Activated CD4-positive, alpha-beta T cell treated with anti-CD3 and anti-CD28 coated beads, Interleukin-10, Interleukin-2, amounts not matched to agents 100 ng/mL and 50 ng/mL, durations not matched to agents 16 hours and 8 hours (primary cell): Measurements from ENCODE around the gene DENND4A.
A peak's percentile ranks its signal among the peaks of the same experiment; 100 is the strongest.
"Not testable (repeated sequence)": the region's sequence is repeated elsewhere in the genome, so short reads cannot be mapped to it uniquely, and the experiment has no call there.

Experiments
- DNase-seq: peaks from one replicate; pipeline ENCODE4 v3.0.0-alpha.2; 2020

The DENND4A gene

DNA sequence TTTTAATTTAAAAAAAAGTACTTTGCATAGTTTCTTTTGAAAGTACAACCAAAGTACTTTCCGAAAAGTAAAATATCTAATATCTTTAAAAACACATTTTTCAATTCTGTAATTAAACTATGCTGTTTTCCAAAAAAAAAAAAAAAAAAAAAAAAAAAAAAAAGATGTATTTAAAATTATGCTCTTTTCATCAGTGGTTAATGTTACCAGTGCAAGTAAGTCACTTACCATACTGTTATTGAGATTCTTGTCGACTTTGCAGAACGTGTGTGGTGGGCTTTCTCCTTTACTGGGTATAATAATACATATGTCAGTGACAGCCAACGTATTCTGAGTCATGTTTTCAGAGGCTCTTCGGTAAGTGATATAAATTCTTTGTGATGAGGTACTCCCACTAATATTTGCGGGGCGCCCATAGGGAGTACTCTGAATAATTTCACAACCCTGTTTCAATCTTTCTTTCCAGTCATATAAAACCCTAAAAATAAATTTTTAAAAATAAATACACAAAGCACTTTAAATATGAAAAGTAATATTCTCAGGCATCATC is 39.9 kb downstream of the DENND4A start:
- DNase-seq, result no peak

DNA sequence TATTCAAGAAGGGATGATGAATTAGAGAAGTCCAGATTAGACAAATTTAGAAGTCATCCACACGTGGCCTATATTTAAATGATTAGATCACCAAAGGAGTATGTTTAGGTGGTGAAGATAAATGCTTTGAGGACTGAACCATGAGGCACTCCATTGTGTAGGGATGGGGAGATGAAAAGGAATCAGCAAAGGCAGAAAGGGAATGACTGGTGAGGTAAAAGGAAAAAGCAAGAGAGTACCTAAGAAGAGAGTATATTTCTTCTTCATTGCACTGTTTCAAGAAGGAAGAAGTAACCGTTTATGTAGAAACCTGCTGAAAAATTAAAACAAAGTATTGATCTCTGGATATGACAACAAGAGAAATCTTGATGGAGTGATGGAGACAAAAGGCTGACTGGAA is 40.7 kb downstream of the DENND4A start:
- DNase-seq, result no peak

DNA sequence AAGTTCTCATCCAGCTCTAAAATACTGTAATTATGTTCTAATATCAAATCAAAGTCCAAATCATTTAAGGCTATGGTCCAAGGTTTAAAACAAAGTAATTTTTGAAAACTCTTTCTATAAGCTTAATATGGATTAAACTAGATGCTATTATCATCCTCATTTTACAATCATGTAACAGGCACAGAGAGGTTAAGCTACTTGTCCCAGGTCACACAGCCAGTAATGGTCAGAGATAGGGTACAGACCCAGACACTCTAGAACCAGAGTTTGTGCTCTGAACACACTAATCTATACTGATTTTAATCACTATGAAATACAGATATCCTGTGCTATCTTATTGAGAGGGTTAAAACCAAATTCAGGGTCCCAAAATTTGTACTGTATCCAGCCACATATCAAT is 44.8 kb downstream of the DENND4A start:
- DNase-seq, result no peak

DNA sequence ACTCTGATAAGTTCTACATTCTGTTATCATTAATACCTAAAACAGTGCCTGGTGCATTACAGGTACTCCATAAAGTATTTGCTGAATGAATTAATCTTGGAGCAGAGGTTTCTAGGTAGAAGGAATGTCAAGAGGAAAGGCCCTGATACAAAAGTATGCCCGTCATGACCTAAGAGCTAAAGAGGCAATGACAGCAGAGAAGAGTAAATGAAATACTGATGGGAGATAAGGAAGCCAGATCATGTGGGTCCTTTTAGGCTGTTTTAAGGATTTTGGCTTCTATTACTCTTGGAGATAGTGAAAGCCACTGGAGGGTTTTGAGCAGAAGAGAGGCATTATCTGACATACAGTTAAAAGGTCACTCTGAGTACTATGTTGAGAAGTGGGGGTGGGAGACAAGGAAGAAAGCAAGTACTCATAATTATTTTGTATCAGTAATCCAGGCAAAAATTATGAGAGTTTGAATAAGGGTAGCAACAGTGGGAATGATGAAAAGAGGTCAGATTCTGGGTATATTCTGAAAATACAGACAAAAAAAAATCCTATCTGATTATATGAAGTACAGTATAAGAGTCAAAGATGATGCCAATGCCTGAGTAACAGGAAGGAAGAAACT is 48.3 kb downstream of the DENND4A start:
- no peak for DNase-seq

DNA sequence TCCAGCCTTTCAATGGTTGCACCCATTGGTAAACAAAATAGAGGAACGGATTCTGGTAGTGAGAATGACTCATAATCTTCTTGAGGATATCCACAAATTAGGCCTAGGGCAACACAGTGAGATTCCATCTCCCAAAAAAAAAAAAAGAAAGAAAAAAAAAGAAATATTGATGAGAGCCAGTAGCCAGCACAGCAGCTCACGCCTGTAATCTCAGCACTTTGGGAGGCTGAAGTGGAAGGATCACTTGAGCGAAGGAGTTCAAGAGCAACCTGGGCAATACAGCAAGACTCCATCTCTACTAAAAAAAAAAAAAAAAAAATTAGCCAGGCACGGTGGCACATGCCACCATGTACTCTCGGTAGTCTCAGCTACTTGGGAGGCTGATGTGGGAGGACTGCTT is 51.9 kb downstream of the DENND4A start:
- DNase-seq, result no peak

DNA sequence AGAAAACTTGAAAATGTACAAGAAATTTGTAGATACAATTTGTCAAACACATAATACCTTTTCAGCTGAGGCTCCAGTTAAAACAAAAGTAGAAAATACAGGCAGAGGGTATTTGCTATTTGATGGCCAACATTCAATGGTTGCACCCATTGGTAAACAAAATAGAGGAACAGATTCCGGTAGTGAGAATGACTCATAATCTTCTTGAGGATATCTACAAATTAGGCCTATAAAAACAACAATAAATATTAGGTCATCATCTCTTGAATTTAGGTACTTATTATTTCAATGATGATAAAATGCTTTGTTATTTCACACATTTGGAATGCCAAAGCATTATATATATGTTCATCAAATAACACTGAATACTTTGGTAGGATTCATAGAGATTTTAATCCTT is 53.4 kb downstream of the DENND4A start:
- no peak for DNase-seq

DNA sequence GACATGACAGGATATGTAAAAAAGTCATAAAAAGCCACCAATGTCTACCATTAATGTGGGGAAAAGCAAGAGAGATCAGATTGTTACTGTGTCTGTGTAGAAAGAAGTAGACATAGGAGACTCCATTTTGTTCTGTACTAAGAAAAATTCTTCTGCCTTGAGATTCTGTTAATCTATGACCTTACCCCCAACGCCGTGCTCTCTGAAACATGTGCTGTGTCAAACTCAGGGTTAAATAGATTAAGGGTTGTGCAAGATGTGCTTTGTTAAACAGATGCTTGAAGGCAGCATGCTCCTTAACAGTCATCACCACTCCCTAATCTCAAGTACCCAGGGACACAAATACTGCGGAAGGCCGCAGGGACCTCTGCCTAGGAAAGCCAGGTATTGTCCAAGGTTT is 58.5 kb downstream of the DENND4A start:
- not testable (repeated sequence) for DNase-seq

DNA sequence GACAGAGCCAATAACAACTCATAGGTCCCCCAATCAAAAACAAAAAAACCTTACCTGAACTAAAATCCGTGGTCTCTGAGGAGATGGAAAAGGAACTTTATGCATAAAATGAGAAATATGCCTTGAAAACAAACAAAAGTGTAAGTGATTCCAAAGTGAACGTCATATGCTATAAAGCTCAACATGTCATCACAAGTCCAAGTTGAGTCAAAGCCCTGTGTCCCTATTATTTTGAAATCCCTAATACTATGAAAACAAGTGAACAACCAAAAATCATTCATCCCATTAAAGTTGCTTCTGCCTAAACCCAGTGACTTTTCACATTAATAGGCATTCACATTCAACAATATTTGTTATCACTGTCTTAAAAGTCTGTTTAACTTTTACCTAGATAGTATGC is 59.4 kb downstream of the DENND4A start:
- DNase-seq, result no peak

DNA sequence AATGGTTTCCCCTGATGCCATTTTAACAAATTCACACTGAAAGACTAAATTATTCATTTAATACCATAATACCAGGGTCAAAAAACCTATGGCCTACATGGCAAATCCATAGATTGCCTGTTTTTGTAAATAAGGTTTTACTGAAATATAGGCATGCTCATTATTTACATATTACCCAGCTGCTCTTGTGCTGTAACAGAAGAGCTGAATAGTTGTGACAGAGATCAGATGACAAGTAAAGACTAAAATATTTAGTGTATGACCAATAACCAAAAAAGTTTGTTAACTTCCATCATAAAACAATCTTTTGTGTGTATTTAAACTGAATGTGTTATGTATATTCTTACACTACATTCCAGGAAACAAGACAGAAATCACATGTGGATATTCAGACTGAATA is 60.2 kb downstream of the DENND4A start:
- no peak for DNase-seq

DNA sequence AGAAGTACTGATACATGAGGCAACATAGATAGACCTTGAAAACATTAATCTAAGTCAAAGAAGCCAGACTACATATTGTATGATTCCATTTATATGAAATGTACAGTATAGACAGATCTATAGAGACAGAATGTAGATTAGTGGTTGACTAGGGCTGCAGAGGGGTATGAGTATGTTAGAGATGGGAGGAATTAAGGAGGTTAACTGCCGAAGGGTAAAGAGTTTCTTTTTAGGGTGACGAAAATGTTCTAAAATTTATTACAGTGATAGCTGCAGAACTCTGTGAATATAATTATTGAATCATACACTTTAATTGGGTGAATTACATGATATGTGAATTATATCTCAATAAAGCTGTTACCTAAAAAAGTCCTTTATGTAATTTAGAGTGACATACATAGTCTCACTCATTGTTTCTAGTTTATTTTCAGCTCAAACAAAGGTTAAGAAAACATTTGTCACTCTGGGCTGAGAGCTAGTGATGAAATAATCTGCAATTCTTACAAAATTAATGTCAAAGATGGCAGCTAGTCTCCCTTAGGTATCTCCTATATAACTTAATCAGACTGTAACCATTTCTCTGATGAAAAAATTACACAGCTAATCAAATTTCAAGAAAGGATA is 61.4 kb downstream of the DENND4A start:
- DNase-seq, result no peak

DNA sequence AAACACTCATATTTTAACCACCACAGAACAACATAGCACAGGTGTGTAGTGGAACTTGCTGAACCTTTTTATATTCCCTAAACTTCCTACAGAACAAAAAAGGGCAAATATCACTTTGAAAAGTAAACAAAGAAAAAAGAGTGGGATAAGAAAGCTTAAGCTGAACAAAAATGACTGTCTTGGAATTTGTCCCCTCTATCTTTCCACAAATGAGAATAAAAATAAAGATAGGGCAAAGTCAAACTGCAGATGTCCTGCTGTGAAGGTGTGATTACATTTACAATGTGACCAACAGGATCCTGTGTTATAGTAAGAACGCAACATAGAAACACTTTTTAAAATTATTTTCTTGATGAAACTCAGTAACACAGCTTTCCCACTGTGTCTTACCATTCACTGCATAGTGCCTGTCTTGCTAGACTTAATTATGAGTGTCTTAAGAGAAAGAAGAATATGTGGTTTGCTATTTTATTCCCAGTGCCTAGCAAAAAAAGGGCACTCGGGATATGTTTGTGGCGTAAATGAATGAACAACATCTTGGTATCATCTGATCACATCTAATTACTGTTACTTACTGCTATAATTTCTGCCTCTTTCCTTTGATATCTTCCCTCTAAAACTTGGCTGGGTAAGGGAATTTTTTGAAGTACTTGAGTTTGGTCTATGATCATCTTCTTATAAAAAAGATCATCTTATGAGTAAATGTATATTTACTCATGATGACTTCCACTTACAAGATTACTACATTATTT is 67.5 kb downstream of the DENND4A start:
- no peak for DNase-seq

DNA sequence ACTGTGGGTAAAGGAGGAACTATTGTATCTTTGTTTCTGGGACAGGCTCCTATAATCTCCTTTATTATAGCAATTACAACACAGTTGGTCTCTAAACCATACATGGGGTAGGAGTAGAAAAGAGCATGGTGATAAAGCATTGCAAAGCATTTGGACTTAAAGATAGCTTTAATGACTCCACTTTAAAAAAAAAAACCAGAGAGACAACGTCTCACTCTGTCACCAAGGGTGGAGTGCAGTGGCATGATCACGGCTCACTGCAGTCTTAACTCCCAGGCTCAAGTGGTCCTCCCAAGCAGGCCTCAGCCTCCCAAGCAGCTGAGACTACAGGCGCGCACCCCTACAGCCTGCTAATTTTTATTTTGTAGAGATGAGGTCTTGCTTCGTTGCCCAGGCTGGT is 68.2 kb downstream of the DENND4A start:
- no peak for DNase-seq

DNA sequence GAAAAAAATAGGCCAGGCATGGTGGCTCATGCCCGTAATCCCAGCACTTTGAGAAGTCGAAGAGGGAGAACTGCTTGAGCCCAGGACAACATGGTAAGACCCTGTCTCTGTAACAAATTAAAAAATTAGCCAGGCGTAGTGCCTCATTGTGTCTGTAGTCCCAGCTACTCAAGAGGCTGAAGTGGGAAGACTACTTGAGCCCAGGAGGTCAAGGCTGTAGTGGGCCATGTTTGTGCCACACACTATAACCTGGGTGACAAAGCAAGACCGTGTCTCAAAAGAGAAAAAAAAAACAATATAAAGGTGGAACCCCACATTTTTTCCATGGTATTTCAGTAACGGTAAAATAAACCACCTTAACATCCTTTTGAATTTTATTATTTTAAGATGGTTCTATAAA is 69.9 kb downstream of the DENND4A start:
- no peak for DNase-seq

DNA sequence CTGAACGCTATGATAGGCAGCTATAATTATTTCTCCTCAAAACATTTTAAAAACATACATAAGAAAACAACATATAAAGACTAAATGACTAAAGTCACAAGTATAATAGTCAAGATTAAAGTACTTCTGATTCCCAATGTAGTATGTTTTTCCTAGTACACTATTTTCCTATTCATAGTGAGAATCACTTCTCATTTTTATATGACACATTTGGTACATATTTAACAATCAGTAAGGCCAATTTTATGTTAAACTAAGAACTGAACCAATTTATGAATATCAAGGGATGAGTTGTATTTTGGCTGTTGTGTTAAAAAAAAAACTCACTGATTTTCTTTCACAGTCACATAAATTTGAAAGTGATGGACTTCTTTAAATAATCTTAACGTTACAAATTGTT is 79.7 kb downstream of the DENND4A start:
- DNase-seq, result peak; percentile 18

DNA sequence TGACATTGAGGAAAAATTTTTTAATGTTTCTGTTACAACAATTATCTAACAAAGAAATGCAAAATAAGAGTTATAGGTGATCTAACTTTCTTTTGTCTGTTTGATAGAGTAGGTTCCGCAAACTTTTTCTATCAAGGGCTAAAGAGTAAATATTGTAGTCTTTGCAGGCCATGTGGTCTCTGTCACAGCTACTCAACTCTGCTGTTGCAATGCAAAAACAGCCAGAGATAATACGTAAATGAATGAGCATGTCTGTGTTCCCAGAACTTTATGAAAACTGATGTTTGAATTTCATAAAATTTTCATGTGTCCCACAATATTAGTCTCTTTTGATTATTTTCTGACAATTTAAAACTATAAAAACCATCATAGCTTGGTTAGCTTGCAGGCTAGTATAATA is 97.0 kb downstream of the DENND4A start:
- DNase-seq, result no peak

DNA sequence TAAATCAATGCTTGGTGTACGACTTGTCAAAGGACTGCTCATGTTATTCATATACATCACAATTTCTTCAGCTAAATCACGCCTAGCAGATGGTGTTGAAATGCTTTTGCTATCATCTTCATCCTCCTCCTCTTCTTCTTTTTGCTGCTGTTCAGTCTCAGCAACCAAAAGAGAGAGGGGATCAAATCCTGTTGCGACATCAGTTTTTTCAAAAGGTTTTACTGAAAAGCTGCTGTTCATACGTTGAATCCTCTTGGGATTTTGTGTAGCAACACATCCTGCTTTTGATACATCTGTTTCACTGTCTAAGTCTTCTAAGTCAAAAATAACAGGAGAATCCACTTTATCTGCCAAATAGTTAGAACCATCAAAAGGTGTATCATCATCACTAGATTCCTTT is 101.3 kb downstream of the DENND4A start:
- DNase-seq, result no peak

DNA sequence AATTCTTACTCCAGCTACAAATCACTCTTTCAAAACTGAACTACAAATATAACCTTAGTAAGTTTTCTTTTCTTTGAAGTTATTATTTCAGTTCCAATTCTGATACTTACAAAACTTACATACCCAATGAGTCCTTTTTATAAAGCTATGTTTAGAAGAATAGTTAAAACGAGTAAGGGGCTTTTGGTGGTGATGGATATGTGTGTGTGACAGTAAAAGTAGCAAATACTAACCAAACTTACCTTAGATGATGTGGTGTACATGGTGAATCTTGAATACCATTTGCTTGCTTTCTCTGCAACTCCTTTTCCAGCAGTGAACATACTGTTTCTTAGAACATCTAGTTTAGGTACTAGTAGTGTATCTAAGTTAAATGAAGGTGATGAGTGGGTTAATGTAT is 101.9 kb downstream of the DENND4A start:
- no peak for DNase-seq

DNA sequence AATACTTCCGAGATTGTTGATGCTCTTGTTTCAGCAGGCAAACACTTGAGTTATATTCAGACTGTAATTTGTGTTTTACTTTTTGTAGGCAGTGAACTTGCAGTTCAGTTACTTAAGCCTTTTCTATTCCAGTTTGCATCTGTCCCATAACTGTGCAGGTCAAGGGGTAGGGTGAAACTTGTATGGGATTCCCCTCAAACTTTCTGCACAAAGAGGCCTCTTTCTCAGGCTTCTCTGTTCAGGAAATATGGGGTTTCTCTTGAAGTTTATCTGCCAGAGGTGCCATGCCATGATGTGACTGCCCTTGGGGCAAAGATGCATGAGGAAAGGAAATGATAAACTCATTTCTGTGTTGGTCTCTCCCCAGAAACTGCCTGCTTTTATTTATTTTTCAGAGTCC is 103.6 kb downstream of the DENND4A start:
- no peak for DNase-seq

DNA sequence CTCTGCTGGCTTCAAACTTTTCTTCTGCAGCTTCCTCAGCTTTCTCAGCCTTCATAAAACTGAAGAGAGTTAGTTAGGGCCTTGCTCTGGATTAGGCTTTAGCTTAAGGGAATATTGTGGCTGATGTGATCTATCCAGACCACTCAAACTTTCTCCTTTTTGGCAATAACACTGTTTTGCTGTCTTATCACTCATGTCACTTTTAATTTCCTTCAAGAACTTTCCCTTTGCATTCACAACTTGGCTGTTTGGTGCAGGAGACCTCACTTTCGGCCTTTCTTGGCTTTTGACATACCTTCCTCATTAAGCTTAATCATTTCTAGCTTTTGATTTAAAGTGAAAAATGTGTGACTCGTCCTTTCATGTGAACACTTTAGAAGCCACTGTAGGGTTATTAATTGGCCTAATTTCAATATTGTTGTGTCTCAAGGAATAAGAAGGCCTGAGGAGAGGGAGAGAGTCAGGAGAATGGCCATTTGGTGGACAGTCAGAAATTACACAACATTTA is 109.6 kb downstream of the DENND4A start:
- DNase-seq, result peak; percentile 26

DNA sequence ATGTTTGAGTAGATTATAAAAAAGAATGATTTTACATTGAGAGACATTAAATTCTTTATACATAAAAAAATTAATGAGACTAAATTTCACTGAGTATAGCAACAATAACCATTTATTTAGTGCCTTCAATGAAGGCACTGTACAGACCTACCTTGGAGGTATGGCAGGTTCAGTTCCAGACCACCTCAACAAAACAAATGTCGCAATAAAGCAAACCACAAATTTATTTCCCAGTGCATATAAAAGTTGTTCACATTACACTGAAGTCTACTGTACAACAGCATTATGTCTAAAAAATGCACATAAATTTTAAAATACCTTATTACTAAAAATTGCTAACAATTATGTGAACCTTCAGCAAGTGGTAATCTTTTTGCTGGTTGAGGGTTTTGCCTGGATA is 111.5 kb downstream of the DENND4A start:
- no peak for DNase-seq

DNA sequence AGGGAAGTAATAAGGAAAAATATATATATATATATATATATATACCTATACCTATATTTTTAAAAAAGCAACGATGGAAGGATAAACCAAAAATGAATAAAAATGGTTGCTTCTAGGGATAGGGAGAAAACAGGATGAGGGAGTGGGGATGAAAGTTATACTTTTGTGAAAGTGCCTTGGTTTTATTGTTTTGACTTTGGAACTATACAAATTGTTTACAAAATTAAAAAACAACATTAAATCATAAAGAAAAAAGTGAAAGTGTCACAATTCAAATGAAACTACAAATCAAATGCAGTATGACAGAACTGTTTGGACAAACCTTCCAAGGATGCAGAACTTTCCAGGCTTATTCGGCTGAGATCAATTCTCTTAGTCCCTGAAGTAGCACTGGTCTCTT is 116.0 kb downstream of the DENND4A start:
- no peak for DNase-seq

DNA sequence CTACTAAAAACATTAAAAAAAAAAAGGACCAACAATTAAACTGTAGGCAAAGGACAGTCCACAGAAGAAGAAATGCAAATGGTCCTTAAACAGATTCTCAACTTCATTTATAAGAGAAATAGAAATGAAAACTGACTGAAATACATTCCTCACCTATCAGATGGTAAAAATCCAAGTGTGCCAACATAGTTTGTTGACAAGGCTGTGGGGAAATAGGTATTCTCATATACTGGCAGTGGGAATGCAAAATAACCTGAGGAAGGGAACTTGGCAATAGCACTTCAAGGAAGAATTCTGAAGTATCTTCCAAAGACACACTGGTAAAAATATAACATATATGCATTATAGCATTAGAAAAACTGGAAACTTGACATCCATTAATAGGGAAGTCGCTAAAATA is 116.5 kb downstream of the DENND4A start:
- DNase-seq, result no peak

DNA sequence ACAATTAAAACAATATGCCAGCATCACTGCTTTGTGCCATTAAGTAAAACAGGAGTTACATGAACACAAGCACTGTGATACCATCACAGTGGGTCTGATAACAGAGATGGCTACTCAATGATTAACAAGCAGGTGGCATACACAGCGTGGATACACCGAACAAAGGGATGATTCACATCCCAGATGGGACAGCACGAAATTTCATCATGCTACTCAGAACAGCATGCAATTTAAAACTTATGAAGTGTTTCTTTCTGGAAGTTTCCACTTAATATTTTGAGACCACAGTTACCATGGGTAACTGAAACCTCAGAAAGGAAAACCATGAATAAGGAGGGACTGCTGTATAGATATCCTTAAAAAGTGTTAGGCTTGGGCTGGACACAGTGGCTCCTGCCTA is 125.8 kb downstream of the DENND4A start:
- DNase-seq, result no peak

DNA sequence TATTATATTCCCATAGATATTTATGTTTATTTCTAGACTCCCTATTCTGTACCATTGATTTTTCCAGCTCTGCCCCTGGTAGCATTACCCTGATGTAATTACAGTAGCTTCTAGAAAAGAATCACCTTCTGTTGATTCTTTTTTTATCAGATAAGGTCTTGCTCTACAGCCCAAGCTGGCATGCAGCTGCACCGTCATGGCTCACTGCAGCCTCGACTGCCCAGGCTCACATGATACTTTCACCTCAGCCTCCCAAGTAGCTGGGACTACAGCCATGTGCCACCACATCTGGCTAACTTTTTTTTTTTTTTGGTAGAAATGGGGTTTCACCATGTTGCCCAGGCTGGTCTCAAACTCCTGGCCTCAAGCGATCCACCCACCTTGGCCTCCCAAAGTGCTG is 128.6 kb downstream of the DENND4A start:
- no peak for DNase-seq
